Body of pancreas (tissue), 4 donors: ENCODE results near the gene RFC4. TPM values are rescaled to one million over a fixed set of nuclear protein-coding genes. Genes with fewer than 3 reads are reported as not detected.

Source experiments
- ATAC-seq: fragments of 150-250 bp; one replicate; pipeline ENCODE4 v1.9.1; 2016
- DNase-seq, 4 donors: peaks; one replicate each; pipeline ENCODE4 v3.0.0-alpha.2; 2019
- H3K27ac ChIP-seq, 4 donors: fragments of 200-600 bp; sonication (generic); 1 replicate in 3 of 4; 2 replicates in 1 of 4; pipeline versions ENCODE4 v1.5.1 to v1.6.1; 2016 to 2019; ENCODE audit warnings: mild to moderate bottlenecking in 1 of 4, mixed read lengths in 1 of 4, moderate library complexity in 1 of 4
- H3K27me3 ChIP-seq, 2 donors: fragments of 200-600 bp; sonication (generic); one replicate each; pipeline ENCODE4 v1.6.0; 2016; ENCODE audit warnings: mild to moderate bottlenecking in 1 of 2
- H3K36me3 ChIP-seq, 2 donors: fragments of 200-600 bp; sonication (generic); replicated peaks in 1 of 2; 2 replicates each; pipeline ENCODE4 v1.5.1; 2016; ENCODE audit warnings: low read depth in 2 of 2; ENCODE audit not compliant: insufficient read depth in 1 of 2
- H3K4me1 ChIP-seq: fragments of 200-600 bp; sonication (generic); one replicate; pipeline ENCODE4 v1.6.0; 2016
- H3K4me3 ChIP-seq, 2 donors: fragments of 200-600 bp; sonication (generic); 1 replicate in 1 of 2; 2 replicates in 1 of 2; pipeline ENCODE4 v1.5.1; 2016 to 2019
- H3K9me3 ChIP-seq, 3 donors: fragments of 200-600 bp; sonication (generic); 1 replicate in 2 of 3; 2 replicates in 1 of 3; pipeline ENCODE4 v1.5.1; 2016
- CTCF ChIP-seq, 7 experiments: fragments of 450-650 bp in 4 of 7; fragments of 200-600 bp in 3 of 7; sonication (generic) in 3 of 7; IDR thresholded peaks; one replicate each; pipeline ENCODE4 v1.5.1; 2016 to 2019; ENCODE audit warnings: antibody characterized with exemption in 7 of 7
- POLR2A ChIP-seq, 3 donors: fragments of 450-650 bp; IDR thresholded peaks; one replicate each; pipeline ENCODE4 v1.6.1; 2016; ENCODE audit warnings: antibody characterized with exemption in 3 of 3, mild to moderate bottlenecking in 2 of 3
- WGBS, 2 donors: methylation state at CpG; one replicate each; pipeline ENCODE4 v1.1.5; 2017; 5-methylcytosine and 5-hydroxymethylcytosine counted together
- intact Hi-C: fragments of 100-400 bp; cut with DNase I; formaldehyde crosslinking; loops from one replicate; pipeline ENCODE4 v1.15.1; 2023
- total RNA-seq, 2 donors: library from RNA; depleted of rRNA; stranded (reverse); fragments of >200 nt; gene quantifications; one replicate each; pipeline ENCODE4 v1.1.0, GENCODE V29; 2016

RFC4 gene
- total RNA-seq, 2 donors from 2014 or later: 6.6 to 14.5 TPM

GRCh38 chr3:186800285-186800684 lies 6.0 kb downstream of the RFC4 start:
- ATAC-seq (no peak), DNase-seq (no peak)
- Histone ChIP-seq H3K4me1 (peaks cover 2% of the 10 kb centered on the region), H3K9me3 (no peaks in the 10 kb centered on the region), H3K36me3 (peaks cover 0 to 3% of the 10 kb centered on the region in 2 donors), H3K27ac (no peak overlapping the region), H3K27me3 (no peaks in the 10 kb centered on the region), H3K4me3 (no peak overlapping the region)
- TF ChIP-seq CTCF (IDR thresholded peaks at IDR 0.05) (no peak), POLR2A (IDR thresholded peaks at IDR 0.05) (no peak)
- WGBS, 2 donors: 85 to 92% methylated on average over 1 of the region's 1 CpG
- intact Hi-C loops: no loop called here

- WGBS, 2 donors: 84 to 92% methylated on average over 3 of the region's 3 CpGs
- Histone ChIP-seq H3K9me3 (no peaks in the 10 kb centered on the region), H3K27ac (no peak overlapping the region), H3K4me1 (no peaks in the 10 kb centered on the region), H3K36me3 (peaks cover 0 to 3% of the 10 kb centered on the region in 2 donors), H3K4me3 (no peak overlapping the region), H3K27me3 (no peaks in the 10 kb centered on the region)
- DNase-seq: no peak
- intact Hi-C loops: no loop called here
- TF ChIP-seq POLR2A (IDR thresholded peaks at IDR 0.05) (no peak), CTCF (IDR thresholded peaks at IDR 0.05) (no peak)
- no peak for ATAC-seq
These were observed 7.9 kb downstream of the RFC4 start for GRCh38 chr3:186798239-186798874.

DNA sequence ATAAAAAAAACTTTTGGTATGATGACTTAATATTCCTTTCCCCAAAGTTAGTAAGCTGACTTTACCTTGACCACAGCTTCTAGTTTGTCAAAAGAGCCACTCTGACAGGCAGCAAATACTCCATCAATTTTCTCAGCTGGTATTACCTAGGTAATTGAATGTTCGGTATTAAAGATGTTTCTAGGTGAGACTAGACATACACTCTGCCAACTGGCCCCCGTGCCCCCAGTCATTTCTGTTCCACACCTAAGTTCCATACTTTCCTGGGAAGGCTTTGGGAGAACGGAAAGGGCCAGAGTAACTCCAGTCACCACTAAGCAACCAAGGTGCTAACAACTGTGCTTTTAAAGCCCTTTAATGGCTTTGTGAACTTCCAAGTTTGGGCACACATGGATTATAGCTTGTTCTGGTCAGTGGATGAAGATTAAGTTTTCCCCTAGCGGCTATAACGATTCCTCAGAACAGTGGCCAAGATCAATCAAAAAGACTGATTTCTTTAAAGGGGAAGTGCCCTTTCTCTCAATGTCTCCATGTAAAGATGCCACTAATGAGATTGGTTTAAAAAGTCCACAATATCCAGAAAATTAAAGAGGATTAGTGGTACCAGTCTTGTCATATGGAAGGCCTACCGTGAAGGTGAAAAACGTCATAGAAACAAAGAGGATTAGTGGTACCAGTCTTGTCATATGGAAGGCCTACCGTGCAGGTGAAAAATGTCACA lies 15.9 kb downstream of the RFC4 start:
- peaks cover 38% of the 10 kb centered on the region for H3K4me1 ChIP-seq
- intact Hi-C loops: no loop called here
- H3K9me3 ChIP-seq: no peaks in the 10 kb centered on the region
- peaks cover 14 to 29% of the 10 kb centered on the region in 2 donors for H3K36me3 ChIP-seq
- peak overlapping the region in 1 of 4 donors; percentile 22 for H3K27ac ChIP-seq
- WGBS, 2 donors: 53 to 67% methylated on average over 8 of the region's 8 CpGs
- DNase-seq (no peak), ATAC-seq (peak; percentile 59)
- TF ChIP-seq CTCF (IDR thresholded peaks at IDR 0.05): peak in 2 of 7 experiments; percentile 7 to 11
- TF ChIP-seq POLR2A (IDR thresholded peaks at IDR 0.05): peak in 2 of 3 donors; percentile 19 to 50
- no peak overlapping the region for H3K4me3 ChIP-seq
- H3K27me3 ChIP-seq: no peaks in the 10 kb centered on the region

DNA sequence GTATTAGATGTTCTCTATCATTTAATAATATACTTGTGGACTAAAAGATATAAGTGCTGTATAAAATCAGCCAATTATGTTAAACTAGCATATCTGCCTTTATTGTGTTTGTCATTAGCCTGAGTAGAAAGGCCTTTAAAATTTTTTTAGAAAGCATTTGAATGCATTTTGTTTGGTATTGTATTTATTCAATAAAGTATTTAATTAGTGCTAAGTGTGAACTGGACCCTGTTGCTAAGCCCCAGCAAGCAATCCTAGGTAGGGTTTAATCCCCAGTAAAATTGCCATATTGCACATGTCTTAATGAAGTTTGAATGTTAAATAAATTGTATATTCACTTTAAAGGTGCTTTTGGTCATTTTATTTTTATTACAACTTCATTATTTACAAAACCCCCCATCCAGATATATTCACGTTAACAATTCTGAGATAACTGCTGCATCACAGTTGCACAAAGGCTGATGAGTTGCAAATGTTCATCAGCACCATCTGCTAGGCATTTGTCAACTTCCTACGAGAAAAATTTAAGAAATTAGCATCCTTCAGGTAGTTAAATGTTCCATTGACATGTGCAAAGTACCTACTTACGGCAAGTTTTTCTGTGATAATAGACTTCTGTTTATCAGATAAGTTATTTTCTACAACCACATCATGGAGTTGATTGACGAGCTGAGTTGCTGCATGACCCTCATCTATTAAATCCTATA lies 16.6 kb downstream of the RFC4 start:
- ATAC-seq (no peak), DNase-seq (no peak)
- WGBS, 2 donors: 34 to 44% methylated on average over 4 of the region's 4 CpGs
- Histone ChIP-seq H3K4me3 (no peak overlapping the region), H3K36me3 (peaks cover 14 to 30% of the 10 kb centered on the region in 2 donors), H3K4me1 (peaks cover 45% of the 10 kb centered on the region), H3K27ac (no peak overlapping the region), H3K9me3 (no peaks in the 10 kb centered on the region), H3K27me3 (no peaks in the 10 kb centered on the region)
- intact Hi-C loops: no loop called here
- TF ChIP-seq CTCF (IDR thresholded peaks at IDR 0.05) (no peak), POLR2A (IDR thresholded peaks at IDR 0.05) (no peak)
